ENCODE data around the gene KRTAP10-12.

Gene KRTAP10-12

GRCh38 chr21:44697811-44698734 is 1.1 kb downstream of the KRTAP10-12 start:
- DNase-seq (ENCODE audit: low read depth in 4 of 4, low spot score in 1 of 4): no peak

- no peak for DNase-seq (ENCODE audit: low read depth in 4 of 4, low spot score in 1 of 4)
These were observed 2.6 kb downstream of the KRTAP10-12 start for GRCh38 chr21:44699502-44700001.

GRCh38 chr21:44700101-44701022 is 3.4 kb downstream of the KRTAP10-12 start:
- DNase-seq (ENCODE audit: low read depth in 4 of 4, low spot score in 1 of 4): no peak

- no peak for DNase-seq (ENCODE audit: low read depth in 4 of 4, low spot score in 1 of 4)
These were observed 4.0 kb downstream of the KRTAP10-12 start for GRCh38 chr21:44701023-44701400.

- DNase-seq (ENCODE audit: low read depth in 4 of 4, low spot score in 1 of 4): no peak
These were observed 4.6 kb downstream of the KRTAP10-12 start for GRCh38 chr21:44701541-44701940.

- DNase-seq (ENCODE audit: low read depth in 4 of 4, low spot score in 1 of 4): no peak
These were observed 5.4 kb downstream of the KRTAP10-12 start for GRCh38 chr21:44702111-44702972.

- DNase-seq (ENCODE audit: low read depth in 4 of 4, low spot score in 1 of 4): no peak
These were observed 6.2 kb downstream of the KRTAP10-12 start for GRCh38 chr21:44702973-44703730.

- no peak for DNase-seq (ENCODE audit: low read depth in 4 of 4, low spot score in 1 of 4)
These were observed 7.0 kb downstream of the KRTAP10-12 start for GRCh38 chr21:44703731-44704635.

- DNase-seq (ENCODE audit: low read depth in 4 of 4, low spot score in 1 of 4): no peak
These were observed 7.6 kb downstream of the KRTAP10-12 start for GRCh38 chr21:44704636-44705001.

GRCh38 chr21:44706026-44706705 is 9.2 kb downstream of the KRTAP10-12 start:
- DNase-seq (ENCODE audit: low read depth in 4 of 4, low spot score in 1 of 4): no peak

GRCh38 chr21:44706706-44707581 is 10.0 kb downstream of the KRTAP10-12 start:
- no peak for DNase-seq (ENCODE audit: low read depth in 4 of 4, low spot score in 1 of 4)

- no peak for DNase-seq (ENCODE audit: low read depth in 4 of 4, low spot score in 1 of 4)
These were observed 11.4 kb downstream of the KRTAP10-12 start for GRCh38 chr21:44708213-44708865.

GRCh38 chr21:44708866-44709425 is 12.0 kb downstream of the KRTAP10-12 start:
- no peak for DNase-seq (ENCODE audit: low read depth in 4 of 4, low spot score in 1 of 4)

- peak in 1 of 4 experiments; percentile 15 for DNase-seq (ENCODE audit: low read depth in 4 of 4, low spot score in 1 of 4)
These were observed 12.7 kb downstream of the KRTAP10-12 start for GRCh38 chr21:44709426-44710293.

- DNase-seq (ENCODE audit: low read depth in 4 of 4, low spot score in 1 of 4): no peak
These were observed 13.3 kb downstream of the KRTAP10-12 start for GRCh38 chr21:44710294-44710665.
